GM19372 (cell line): ENCODE results near the gene PAPLN.

Experiments
- ATAC-seq: cut with Tn5 transposase; IDR thresholded peaks from one replicate; pipeline ENCODE4 v1.9.1; 2021; ENCODE audit warnings: mild to moderate bottlenecking, low read depth, moderate library complexity; ENCODE audit not compliant: unreplicated experiment

The PAPLN gene

GRCh38 chr14:73243341-73243740 is 6.0 kb downstream of the PAPLN start:
- ATAC-seq, result no peak

DNA sequence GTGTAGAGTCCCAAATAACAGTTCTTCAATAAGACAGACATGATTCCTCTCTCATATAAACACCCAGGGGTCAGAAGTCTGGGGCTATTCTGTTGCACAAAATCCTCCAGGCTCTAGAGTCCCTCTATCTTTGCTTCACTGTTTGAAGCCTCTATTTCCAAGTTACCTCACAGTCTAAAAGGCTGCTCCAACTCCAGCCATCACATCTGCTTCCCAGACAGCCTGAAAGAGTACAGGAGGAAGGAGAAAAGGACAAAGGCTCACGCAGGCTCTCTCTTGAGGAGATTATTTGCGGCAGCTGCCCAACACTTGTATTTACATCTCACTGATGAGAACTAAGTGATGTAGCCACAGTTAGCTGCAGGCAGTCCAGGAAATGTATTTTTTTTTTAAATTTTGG is 6.4 kb downstream of the PAPLN start:
- no peak for ATAC-seq

DNA sequence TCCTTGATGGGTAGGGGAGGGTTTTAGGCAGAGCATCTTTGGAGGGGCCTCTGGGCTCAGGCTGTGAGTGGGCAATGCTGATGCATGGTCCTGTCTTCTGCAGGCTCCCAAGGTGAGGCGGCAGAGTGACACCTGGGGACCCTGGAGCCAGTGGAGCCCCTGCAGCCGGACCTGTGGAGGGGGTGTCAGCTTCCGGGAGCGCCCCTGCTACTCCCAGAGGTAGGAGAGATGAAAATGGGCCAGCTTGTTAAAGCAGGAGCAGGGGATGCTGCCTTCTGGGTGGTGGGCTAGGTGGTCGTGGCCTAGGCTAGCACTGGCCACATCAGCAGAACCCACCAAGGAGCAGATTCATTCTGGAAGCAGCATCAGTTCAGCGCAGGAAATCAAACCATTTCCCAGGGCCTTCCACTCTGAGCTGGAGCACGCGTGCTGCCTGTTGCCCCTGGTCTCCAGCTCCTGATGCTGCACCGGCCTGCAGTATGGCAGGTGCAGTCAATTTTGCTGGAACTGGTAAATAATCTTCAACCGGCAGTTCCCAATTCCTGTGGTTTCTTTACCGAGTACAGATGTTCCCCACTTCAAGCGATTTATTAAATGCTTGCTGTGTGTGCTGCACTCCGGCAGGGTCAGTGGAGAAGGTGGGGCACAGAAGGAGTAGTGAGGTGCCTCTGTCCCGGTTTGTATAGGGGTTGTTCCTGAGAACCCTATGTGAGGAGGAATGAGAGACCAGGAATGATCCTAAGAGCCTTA is 7.4 kb downstream of the PAPLN start:
- no peak for ATAC-seq

DNA sequence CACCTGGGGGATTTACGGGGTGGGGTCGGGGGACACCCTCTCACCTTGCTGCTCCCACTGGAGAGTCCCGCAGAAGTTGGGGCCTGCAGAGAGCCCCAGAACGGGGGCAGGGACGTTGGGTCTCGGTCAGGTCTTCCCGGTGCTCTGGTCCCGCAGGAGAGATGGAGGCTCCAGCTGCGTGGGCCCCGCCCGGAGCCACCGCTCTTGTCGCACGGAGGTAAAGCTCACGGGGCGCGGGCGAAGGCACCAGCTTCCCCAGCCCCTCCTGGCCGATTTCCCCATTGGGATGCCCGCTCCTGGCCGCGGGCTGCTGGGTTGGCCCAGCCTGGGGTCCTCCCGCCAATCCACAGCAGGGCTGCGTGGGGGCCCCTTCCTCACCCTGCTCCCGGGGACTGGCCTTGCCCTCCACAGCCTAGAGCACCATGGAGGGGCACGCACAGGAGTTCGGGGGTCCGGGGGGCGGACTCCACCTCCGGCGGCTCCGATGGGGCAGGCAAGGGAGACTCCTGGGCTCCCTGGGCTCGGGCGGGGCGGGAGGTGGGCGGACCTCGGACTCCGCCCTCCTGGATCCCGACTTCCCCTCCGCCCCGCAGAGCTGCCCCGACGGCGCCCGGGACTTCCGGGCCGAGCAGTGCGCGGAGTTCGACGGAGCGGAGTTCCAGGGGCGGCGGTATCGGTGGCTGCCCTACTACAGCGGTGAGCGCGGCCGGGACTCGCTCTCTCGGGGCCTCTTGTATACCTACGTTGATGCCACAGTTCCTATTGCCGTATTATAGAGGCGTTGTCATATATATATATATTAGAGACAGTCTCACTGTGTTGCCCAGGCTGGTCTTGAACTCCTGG is 8.4 kb downstream of the PAPLN start:
- no peak for ATAC-seq

- ATAC-seq, result no peak
Observed at GRCh38 chr14:73246387-73247150, 9.3 kb downstream of the PAPLN start.

DNA sequence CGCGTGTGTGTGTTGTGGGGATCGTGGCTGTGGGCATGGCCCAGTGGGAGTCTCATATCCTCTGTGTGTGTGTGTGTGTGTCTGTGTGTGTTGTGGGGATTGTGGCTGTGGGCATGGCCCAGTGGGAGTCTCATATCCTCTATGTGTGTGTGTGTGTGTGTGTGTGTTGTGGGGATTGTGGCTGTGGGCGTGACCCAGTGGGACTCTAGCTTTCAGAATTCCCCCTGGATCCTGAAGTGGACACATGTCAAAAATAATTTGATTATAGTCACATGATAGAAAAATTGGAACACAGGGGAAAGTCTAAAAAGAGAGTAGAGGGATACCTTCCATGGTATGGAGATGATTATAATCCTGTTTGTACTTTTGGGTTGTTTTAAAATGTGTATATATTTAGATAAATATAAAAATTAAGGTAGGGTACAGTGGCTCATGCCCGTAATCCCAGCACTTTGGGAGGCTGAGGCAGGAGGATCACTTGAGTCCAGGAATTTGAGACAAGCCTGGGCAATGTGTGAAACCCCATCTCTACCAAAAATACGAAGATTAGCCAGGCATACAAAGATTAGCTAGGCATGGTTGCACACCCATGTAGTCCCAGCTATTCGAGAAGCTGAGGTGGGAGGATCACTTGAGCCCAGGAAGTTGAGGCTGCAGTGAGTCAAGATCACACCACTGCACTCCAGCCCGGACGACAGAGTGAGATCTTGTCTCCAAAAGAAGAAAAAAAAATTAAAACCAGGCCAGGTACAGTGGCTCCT is 11.0 kb downstream of the PAPLN start:
- no peak for ATAC-seq

- no peak for ATAC-seq
Observed at GRCh38 chr14:73249108-73249507, 11.8 kb downstream of the PAPLN start.

GRCh38 chr14:73249564-73250316 is 12.4 kb downstream of the PAPLN start:
- ATAC-seq, result no peak

GRCh38 chr14:73250317-73250713 is 13.0 kb downstream of the PAPLN start:
- no peak for ATAC-seq

GRCh38 chr14:73250781-73251500 is 13.6 kb downstream of the PAPLN start:
- ATAC-seq, result no peak

GRCh38 chr14:73251516-73252215 is 14.4 kb downstream of the PAPLN start:
- ATAC-seq, result no peak

GRCh38 chr14:73252491-73253322 is 15.4 kb downstream of the PAPLN start:
- no peak for ATAC-seq

DNA sequence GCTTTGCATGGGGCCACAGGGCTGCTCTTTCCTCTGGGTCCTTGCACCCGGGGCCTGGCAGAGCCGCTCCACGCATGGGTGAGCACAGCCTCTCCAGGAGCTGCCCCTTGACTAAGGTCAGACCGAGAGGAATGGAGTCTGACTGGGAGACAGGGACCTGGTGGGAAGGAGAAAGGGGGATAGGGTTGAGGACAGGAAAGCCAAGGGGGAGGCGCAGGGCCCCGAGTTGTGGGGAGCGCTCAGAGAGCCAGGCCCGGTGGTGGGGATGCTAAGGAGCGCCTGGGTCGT is 16.0 kb downstream of the PAPLN start:
- no peak for ATAC-seq

DNA sequence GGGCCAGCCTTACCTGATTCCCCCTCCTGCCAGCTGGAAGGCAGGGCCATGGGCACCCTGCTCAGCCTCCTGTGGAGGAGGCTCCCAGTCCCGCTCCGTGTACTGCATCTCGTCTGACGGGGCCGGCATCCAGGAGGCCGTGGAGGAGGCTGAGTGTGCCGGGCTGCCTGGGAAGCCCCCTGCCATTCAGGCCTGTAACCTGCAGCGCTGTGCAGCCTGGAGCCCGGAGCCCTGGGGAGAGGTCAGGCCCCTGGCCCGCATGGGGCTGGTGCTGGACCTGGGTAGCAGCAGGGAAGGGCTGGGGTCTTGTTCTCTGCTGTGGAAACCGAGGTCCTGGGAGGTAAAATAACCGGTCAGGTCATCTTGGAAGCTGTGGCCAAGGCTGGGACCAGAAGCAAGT is 16.4 kb downstream of the PAPLN start:
- ATAC-seq, result no peak

DNA sequence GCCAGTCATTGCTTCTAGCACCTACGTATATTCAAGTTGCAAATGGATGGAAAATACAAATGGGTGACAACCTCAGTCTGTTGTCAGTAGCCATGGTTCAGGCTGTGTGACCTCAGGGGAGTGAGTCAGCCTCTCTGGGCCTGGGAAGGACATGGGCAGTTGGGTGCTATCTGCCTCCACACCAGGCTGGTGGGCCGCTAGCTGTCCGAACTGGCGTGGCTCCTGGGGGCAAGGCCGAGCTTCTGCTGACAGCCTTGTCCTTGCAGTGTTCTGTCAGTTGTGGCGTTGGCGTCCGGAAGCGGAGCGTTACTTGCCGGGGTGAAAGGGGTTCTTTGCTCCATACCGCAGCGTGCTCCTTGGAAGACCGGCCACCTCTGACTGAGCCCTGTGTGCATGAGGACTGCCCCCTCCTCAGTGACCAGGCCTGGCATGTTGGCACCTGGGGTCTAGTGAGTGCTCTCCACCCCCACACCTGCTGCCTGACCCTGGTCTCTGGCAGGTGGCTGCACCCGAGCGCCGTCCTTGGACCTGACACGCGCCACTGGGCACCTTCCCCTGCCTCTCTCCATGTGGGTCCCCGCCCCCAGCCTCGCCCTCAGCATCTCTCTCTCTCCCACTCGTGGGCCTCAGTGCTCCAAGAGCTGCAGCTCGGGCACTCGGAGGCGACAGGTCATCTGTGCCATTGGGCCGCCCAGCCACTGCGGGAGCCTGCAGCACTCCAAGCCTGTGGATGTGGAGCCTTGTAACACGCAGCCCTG is 17.1 kb downstream of the PAPLN start:
- ATAC-seq, result no peak

DNA sequence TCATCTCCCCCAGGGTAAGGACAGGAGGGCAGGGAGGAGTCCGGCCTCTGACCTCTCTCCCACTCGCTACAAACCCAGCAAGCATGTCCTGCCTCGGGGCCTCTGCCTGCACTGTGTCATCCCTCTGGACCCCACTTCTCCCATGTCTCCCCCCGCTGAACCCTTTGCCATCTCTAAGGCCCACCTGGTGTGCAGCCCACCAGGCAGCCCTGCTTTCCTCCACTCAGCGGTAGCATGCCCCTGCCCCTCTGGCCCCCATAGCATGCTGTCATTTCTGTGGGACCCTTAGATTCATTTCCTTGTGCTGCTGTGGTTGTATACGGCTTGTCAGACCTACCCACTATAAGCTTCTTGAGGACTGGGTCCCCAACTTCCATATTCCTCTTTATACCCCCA is 17.7 kb downstream of the PAPLN start:
- ATAC-seq, result no peak

DNA sequence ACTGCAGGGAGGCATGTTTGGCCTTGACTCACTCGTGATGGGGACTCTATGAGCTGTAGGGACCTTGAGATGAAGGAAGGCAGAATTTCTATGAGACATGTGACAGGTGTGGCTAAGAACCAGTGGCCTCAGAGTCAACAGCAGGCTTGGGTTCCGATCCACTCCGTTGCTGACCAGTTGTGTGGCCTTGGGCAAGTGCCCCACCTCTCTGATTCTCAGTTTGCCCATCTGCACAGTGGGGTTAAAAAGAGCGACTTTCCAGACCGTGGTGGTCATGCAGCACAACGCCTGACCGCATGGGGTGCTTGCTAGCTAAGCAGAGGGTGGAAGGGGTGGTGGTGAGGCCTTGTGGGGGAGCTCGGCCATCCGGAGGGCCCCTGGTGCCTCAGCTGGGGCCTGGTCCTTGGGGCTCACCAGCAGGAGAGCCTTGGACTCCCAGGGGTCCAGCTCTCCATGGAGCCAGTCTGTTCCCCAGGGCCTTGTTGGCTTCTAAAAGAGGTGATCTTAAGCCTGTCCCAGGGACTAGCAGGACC is 18.5 kb downstream of the PAPLN start:
- ATAC-seq, result no peak
